IMR-90 (cell line): ENCODE measurements around the gene PIK3IP1.

ENCODE experiments used
- BHLHE40 ChIP-seq: fragments of 150-350 bp; IDR thresholded peaks from 2 replicates; pipeline ENCODE4 v1.6.1; 2016; ENCODE audit warnings: mild to moderate bottlenecking, low read depth, low read length
- CEBPB ChIP-seq: IDR thresholded peaks from 2 replicates; pipeline ENCODE4 v1.6.1; 2012; ENCODE audit warnings: low read depth, low read length, improper control_type of control experiment
- ELK1 ChIP-seq: fragments of 150-350 bp; IDR thresholded peaks from 2 replicates; pipeline ENCODE4 v1.6.1; 2016; ENCODE audit warnings: low read depth, mild to moderate bottlenecking, low read length, moderate library complexity, borderline replicate concordance
- FOS ChIP-seq: fragments of 150-350 bp; IDR thresholded peaks from 2 replicates; pipeline ENCODE4 v1.6.1; 2016; ENCODE audit warnings: low read depth, low read length
- MAFK ChIP-seq: IDR thresholded peaks from 2 replicates; pipeline ENCODE4 v1.6.1; 2012; ENCODE audit warnings: low read depth, low read length, improper control_type of control experiment
- MAZ ChIP-seq: IDR thresholded peaks from 2 replicates; pipeline ENCODE4 v1.6.1; 2012; ENCODE audit warnings: low read depth, mild to moderate bottlenecking, low read length, improper control_type of control experiment, moderate library complexity, borderline replicate concordance
- MXI1 ChIP-seq: IDR thresholded peaks from 2 replicates; pipeline ENCODE4 v1.6.1; 2012; ENCODE audit warnings: low read depth, mild to moderate bottlenecking, low read length, moderate library complexity, borderline replicate concordance
- POLR2A ChIP-seq: IDR thresholded peaks from 2 replicates; pipeline ENCODE4 v1.6.1; 2012; ENCODE audit warnings: mild to moderate bottlenecking, low read depth, low read length
- RAD21 ChIP-seq: IDR thresholded peaks from 2 replicates; pipeline ENCODE4 v1.6.1; 2012; ENCODE audit warnings: low read length, improper control_type of control experiment
- RCOR1 ChIP-seq: IDR thresholded peaks from 2 replicates; pipeline ENCODE4 v1.6.1; 2012; ENCODE audit warnings: mild to moderate bottlenecking, low read length, improper control_type of control experiment; ENCODE audit not compliant: insufficient replicate concordance
- RFX5 ChIP-seq: IDR thresholded peaks from 2 replicates; pipeline ENCODE4 v1.8.0; 2012; ENCODE audit warnings: low read depth, mild to moderate bottlenecking, low read length, moderate library complexity
- SMC3 ChIP-seq: fragments of 150-350 bp; IDR thresholded peaks from 2 replicates; pipeline ENCODE4 v1.6.1; 2016; ENCODE audit warnings: low read depth, mild to moderate bottlenecking, antibody characterized with exemption, low read length, moderate library complexity
- USF2 ChIP-seq: fragments of 150-350 bp; IDR thresholded peaks from 2 replicates; pipeline ENCODE4 v1.6.1; 2017; ENCODE audit warnings: mild to moderate bottlenecking, antibody characterized with exemption, low read length, low read depth
- TF ChIP-seq, protein P1 (sequence below): conservative IDR thresholded peaks from 2 replicates; pipeline ENCODE4 v1.5.1; 2012; ENCODE audit warnings: mild to moderate bottlenecking, low read depth, low read length, improper control_type of control experiment

DNA sequence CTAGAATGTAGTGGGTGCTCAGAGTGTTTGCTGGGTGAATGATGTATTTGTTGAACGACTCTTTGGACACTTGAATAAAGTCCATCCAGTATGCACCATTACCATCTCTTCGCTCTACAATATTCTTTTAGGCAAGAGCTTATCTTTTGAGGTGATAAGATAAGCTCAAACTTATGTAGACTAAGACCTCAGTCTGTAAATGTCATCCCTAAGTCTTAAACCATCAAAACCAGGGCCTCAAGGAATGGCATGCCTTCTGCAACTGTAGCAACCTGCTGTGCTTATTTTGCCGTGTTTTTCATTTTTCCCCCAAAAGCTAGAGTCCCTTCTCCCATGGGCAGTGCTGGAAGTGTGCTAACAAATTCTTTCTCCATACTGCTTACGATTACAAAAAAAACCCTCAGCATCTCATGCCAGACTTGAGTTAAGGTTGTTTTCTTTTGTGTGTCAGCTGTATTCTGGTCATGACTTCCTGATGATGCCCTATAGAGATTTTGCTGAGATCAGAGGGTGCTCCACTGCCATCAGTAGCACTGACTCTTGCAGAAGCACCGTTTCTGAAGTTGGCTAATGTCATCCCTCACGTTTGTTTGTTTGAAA, 52.4 kb downstream of the PIK3IP1 start:
- TF ChIP-seq, protein P1, sequence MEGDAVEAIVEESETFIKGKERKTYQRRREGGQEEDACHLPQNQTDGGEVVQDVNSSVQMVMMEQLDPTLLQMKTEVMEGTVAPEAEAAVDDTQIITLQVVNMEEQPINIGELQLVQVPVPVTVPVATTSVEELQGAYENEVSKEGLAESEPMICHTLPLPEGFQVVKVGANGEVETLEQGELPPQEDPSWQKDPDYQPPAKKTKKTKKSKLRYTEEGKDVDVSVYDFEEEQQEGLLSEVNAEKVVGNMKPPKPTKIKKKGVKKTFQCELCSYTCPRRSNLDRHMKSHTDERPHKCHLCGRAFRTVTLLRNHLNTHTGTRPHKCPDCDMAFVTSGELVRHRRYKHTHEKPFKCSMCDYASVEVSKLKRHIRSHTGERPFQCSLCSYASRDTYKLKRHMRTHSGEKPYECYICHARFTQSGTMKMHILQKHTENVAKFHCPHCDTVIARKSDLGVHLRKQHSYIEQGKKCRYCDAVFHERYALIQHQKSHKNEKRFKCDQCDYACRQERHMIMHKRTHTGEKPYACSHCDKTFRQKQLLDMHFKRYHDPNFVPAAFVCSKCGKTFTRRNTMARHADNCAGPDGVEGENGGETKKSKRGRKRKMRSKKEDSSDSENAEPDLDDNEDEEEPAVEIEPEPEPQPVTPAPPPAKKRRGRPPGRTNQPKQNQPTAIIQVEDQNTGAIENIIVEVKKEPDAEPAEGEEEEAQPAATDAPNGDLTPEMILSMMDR: no peak
- peak; percentile 45 for TF ChIP-seq MAFK
- TF ChIP-seq USF2: no peak
- no peak for TF ChIP-seq RCOR1
- TF ChIP-seq RFX5: no peak
- TF ChIP-seq CEBPB: no peak
- no peak for TF ChIP-seq POLR2A
- peak; percentile 81 for TF ChIP-seq BHLHE40
- no peak for TF ChIP-seq MXI1
- no peak for TF ChIP-seq FOS
- TF ChIP-seq RAD21: no peak
- no peak for TF ChIP-seq SMC3
- no peak for TF ChIP-seq MAZ
- TF ChIP-seq ELK1: no peak
